Testis (tissue), 3 donors: ENCODE data around the gene PTPRN2. TPM values are rescaled to one million over a fixed set of nuclear protein-coding genes. Genes with fewer than 3 reads are reported as not detected.

Experiments
- DNase-seq: peaks from one replicate; pipeline ENCODE4 v3.0.0-alpha.2; 2019
- H3K27ac ChIP-seq, 2 donors: fragments of 200-600 bp; sonication (generic); one replicate each; pipeline ENCODE4 v1.5.1; 2019
- H3K27me3 ChIP-seq: fragments of 200-600 bp; sonication (generic); one replicate; pipeline ENCODE4 v1.5.1; 2019
- H3K36me3 ChIP-seq: fragments of 200-600 bp; sonication (generic); one replicate; pipeline ENCODE4 v1.5.1; 2017; ENCODE audit warnings: low read depth; ENCODE audit errors: missing control alignments
- H3K4me1 ChIP-seq: fragments of 200-600 bp; sonication (generic); one replicate; pipeline ENCODE4 v1.5.1; 2019
- H3K4me3 ChIP-seq, 2 donors: fragments of 200-600 bp; sonication (generic); one replicate each; pipeline ENCODE4 v1.5.1; 2017 to 2019
- H3K9me3 ChIP-seq: fragments of 200-600 bp; sonication (generic); one replicate; pipeline ENCODE4 v1.5.1; 2017
- CTCF ChIP-seq, 3 experiments: fragments of 450-650 bp in 2 of 3; fragments of 200-600 bp in 1 of 3; sonication (generic) in 1 of 3; IDR thresholded peaks; one replicate each; pipeline ENCODE4 v1.5.1; 2016 to 2019; ENCODE audit warnings: antibody characterized with exemption in 3 of 3, mild to moderate bottlenecking in 2 of 3, moderate library complexity in 1 of 3
- POLR2A ChIP-seq: fragments of 450-650 bp; IDR thresholded peaks from one replicate; pipeline ENCODE4 v1.6.1; 2017; ENCODE audit warnings: antibody characterized with exemption, mild to moderate bottlenecking, moderate library complexity
- WGBS, 2 donors: methylation state at CpG; one replicate each; pipeline ENCODE4 v1.1.5; 2018; 5-methylcytosine and 5-hydroxymethylcytosine counted together
- intact Hi-C: fragments of 100-400 bp; cut with DNase I; formaldehyde crosslinking; loops from one replicate; pipeline ENCODE4 v1.15.1; 2023; ENCODE audit warnings: low total_unique reads
- polyA plus RNA-seq: library from polyadenylated mRNA; stranded (reverse); fragments of 350-450 nt; fragmentation: Illumina TruSeq; extraction: RNeasy Lipid Tissue Mini Kit (QIAGEN cat#74804); gene quantifications from one replicate; pipeline ENCODE4 v1.2.3, GENCODE V29; 2014; ENCODE audit warnings: low read depth, low replicate concordance; ENCODE audit not compliant: insufficient read depth
- total RNA-seq, 2 donors: library from RNA; depleted of rRNA; stranded (reverse); fragments of >200 nt; gene quantifications; one replicate each; pipeline ENCODE4 v1.2.3, GENCODE V29; 2016

Gene PTPRN2
- total and polyA plus RNA-seq, 3 donors from 2014 or later = 9.3 to 10.8 (median 9.8) TPM

GRCh38 chr7:158471716-158472115 lies 115.9 kb downstream of the PTPRN2 start:
- Histone ChIP-seq H3K27me3 (no peaks in the 10 kb centered on the region), H3K27ac (no peak overlapping the region), H3K9me3 (no peaks in the 10 kb centered on the region), H3K4me1 (no peaks in the 10 kb centered on the region), H3K4me3 (no peak overlapping the region), H3K36me3 (no peaks in the 10 kb centered on the region)
- DNase-seq = no peak
- intact Hi-C loops = no loop called here
- 97 to 98% methylated on average over 18 of the region's 18 CpGs for WGBS, 2 donors
- no peak for TF ChIP-seq POLR2A
- no peak for TF ChIP-seq CTCF (IDR thresholded peaks at IDR 0.05)

GRCh38 chr7:158470336-158470735 lies 117.3 kb downstream of the PTPRN2 start:
- H3K9me3 ChIP-seq = no peaks in the 10 kb centered on the region
- H3K27me3 ChIP-seq = no peaks in the 10 kb centered on the region
- DNase-seq = no peak
- no peaks in the 10 kb centered on the region for H3K4me1 ChIP-seq
- no peak overlapping the region for H3K27ac ChIP-seq
- WGBS, 2 donors = 87 to 88% methylated on average over 16 of the region's 16 CpGs
- intact Hi-C loops = no loop called here
- no peak overlapping the region for H3K4me3 ChIP-seq
- H3K36me3 ChIP-seq = no peaks in the 10 kb centered on the region
- TF ChIP-seq POLR2A (no peak), CTCF (IDR thresholded peaks at IDR 0.05) (no peak)

GRCh38 chr7:158469396-158470051 lies 118.1 kb downstream of the PTPRN2 start:
- TF ChIP-seq POLR2A (no peak), CTCF (IDR thresholded peaks at IDR 0.05) (no peak)
- Histone ChIP-seq H3K27ac (no peak overlapping the region), H3K4me3 (no peak overlapping the region), H3K36me3 (no peaks in the 10 kb centered on the region), H3K4me1 (no peaks in the 10 kb centered on the region), H3K27me3 (no peaks in the 10 kb centered on the region), H3K9me3 (no peaks in the 10 kb centered on the region)
- DNase-seq = no peak
- intact Hi-C loops = no loop called here
- 75 to 81% methylated on average over 8 of the region's 8 CpGs for WGBS, 2 donors

GRCh38 chr7:158468700-158469296 lies 118.8 kb downstream of the PTPRN2 start:
- Histone ChIP-seq H3K4me1 (no peaks in the 10 kb centered on the region), H3K27me3 (no peaks in the 10 kb centered on the region), H3K36me3 (no peaks in the 10 kb centered on the region), H3K4me3 (no peak overlapping the region), H3K27ac (no peak overlapping the region), H3K9me3 (no peaks in the 10 kb centered on the region)
- DNase-seq = no peak
- no peak for TF ChIP-seq POLR2A
- TF ChIP-seq CTCF (IDR thresholded peaks at IDR 0.05) = no peak
- intact Hi-C loops = no loop called here
- 44 to 66% methylated on average over 6 to 9 of the region's 9 CpGs for WGBS, 2 donors

GRCh38 chr7:158468181-158468580 lies 119.4 kb downstream of the PTPRN2 start:
- WGBS, 2 donors = 12 to 30% methylated on average over 10 of the region's 10 CpGs
- DNase-seq = no peak
- Histone ChIP-seq H3K27ac (no peak overlapping the region), H3K27me3 (no peaks in the 10 kb centered on the region), H3K4me1 (no peaks in the 10 kb centered on the region), H3K9me3 (no peaks in the 10 kb centered on the region), H3K36me3 (no peaks in the 10 kb centered on the region), H3K4me3 (no peak overlapping the region)
- no peak for TF ChIP-seq CTCF (IDR thresholded peaks at IDR 0.05)
- TF ChIP-seq POLR2A = no peak
- intact Hi-C loops = no loop called here
